Measurements from ENCODE around the gene NPFFR1.

Gene NPFFR1

DNA sequence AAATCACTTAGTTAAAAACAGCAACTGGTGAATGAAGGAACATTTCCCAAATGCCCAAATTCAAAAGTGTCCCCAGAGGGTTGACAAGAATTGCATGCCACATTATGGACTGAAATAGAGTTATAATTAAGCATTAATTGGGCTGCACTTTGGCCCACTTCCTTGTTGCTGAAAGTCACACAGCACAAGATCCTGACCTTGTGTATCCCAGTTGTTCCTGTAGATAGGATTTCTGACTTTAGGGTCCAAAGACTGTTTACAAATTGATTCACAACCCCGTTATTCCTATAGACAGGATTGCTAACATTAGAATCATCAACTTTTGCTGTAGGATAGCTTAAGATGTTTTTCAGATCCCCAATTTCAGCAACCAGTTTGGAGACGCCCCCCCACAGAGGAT, 31.5 kb upstream of the NPFFR1 start:
- DNase-seq, result no peak

DNA sequence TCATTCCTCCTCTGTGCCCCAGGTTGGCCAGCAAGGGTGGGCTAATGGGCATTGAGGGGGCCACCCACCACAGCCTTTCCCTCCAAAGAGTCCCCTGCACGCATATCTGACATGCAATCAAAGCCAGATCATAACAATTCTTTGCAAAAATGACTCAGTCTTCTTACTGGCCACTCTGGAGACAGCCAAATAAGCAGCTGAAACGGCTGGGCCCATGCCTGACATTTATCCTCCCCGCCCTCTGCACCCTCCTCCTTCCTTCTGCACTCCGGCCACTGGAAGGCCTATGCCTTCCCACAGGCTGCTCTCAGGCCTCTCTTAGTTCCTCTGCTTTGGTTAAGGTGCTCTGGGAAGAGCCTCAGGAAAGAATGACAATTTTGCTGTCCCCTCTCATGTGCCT, 29.2 kb upstream of the NPFFR1 start:
- DNase-seq, result no peak

DNA sequence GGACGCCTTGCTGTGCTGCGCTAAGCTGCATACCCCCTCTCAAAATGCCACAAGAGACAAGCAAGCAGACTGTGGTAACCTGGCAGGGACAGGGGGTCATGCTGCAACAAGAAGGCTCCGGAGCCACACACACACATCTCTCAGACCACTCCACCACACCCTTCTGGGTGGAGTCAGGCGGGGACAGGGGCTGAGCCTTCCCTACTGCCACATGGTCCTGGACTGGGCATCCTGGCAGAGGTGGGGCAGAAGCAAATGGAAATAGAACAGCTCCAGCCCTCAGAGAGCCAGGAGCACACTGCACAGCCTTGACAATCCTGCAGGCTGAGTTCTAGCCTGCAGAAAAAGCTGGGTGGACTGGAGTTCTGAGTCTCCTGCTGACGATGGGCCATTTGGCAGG, 28.4 kb upstream of the NPFFR1 start:
- DNase-seq, result no peak

DNA sequence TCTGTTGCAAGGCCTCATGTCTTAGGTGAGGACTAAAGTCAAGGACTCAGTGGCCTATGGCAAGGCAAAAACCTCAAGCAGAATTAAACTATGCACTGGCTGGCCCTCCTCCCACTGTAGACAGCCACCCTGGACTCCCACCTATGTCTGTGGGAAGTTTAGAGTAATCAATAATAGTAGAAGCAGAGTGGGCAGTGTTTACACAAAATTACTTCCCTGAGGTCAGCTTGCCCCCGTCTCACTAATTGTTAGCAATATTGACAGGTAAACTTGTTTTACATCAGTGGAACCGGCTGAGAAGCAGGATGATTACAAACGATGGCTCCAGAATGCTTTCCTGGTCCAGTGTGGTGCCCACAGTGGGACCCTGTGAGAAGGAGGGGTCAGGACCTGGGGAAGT, 27.9 kb upstream of the NPFFR1 start:
- DNase-seq, result no peak

DNA sequence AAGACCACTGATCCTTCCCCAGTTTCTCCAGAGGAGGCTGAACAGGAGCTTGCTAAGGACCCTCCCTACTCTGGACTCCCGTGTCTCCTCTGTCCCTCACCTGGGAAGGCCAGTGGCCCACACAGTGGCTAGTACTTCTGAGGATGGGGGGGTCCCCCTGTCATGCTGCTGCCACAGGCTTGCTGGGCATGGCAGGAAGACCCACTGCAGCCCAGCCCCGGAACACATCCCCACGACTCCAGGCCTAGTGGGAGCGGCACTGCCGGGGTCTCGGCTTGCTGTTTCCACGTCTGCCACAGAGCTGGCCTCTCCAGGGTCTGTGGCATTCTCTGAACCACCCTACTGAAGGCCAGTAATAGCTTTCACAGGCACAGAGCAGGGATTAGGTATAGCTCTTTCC, 25.9 kb upstream of the NPFFR1 start:
- DNase-seq, result no peak

DNA sequence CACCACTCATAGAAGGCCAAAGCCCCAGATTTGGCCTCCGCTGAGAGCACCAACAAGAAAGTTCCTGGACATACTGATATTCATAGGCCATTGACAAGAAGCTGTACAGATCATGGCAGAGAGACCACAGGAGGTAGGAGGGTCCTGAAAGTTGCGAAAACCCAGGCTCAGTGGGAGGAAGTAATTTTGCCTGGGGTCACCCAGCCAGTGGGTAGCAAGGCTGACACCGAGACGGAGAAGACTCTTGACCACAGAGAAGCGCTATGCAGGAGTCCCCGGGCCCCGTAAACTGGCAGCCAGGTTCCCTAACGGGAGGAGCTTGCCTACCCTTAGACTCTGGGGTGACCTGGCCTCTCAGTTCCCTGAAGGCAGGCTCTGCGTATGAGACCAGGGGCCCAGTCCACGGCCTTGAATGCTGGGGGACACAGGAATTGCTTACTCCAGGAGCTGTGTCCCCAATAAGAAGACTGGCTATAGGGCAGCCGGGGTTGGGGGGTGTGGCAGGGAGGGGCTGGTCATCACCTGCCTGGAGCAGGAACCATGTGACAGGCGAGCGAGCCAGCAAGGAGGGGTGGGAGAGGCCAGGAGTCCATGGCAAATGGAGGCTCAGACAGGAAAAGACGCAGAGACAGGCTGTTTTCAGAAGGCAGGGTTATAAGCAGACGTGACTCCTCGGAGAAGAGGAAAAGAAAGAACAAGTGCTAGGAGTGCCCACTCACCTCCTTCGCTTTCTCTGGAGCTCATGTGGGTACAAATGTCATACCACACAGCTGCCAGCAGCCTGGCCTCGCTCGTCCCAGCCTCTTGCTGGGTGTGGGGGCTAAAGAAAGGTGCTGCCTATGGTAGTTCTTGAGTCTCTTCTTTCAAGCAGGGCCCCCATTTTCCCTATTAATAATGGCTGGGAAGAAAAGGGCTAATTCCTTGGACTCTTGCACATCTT, 24.6 kb upstream of the NPFFR1 start:
- DNase-seq, result no peak

DNA sequence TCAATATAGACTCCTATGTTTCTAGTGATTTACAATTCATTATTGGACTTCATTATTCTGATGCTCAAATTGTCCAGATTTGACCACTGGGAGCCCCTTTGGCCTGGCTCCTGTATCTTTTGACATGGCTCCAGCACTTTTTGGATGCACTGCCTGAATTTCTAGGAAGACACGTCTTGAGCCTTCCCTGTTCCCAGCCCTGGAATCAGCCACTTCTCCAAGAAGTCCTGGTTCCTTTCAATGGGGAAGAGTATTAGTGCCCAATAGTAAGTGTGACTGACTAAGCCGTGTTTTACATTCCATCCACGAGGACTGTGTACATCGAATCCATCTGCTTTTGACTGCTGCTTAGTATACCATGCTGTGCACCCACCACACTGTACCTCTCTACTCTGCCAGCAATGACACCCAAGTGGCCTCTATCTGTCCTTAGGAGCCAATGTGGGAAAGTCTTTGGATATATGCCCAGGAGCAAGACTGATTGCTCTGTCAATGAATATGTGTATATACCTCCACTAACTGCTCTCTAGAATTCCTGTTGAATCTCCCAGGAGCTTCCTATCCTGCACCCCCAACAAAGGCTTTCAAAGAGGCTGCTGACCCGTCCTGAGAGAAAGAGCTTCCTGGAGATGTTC, 23.2 kb upstream of the NPFFR1 start:
- no peak for DNase-seq

DNA sequence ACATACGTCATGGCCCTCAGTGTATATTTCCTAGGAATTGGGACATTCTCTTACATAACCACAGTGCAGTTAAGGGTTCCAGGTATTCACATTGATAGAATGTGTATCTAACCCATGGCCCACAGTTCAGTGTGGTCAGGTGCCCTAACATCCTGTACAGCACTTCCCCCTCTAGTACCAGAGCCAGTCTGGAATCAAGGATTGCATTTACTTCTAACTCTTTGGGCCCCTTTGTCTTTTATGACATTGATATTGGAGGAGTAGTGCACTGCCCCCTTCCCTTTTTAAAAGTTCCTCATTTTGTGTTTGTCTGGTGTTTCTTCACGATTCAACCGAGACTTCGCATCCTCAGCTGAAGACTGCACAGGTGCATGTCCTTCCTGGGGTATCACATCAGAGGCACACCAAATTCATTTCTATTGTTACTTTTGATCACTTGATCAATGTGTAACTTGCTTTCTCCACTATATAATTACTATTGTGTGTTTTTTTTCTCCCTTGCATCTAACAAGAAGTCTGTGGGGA, 22.4 kb upstream of the NPFFR1 start:
- no peak for DNase-seq

DNA sequence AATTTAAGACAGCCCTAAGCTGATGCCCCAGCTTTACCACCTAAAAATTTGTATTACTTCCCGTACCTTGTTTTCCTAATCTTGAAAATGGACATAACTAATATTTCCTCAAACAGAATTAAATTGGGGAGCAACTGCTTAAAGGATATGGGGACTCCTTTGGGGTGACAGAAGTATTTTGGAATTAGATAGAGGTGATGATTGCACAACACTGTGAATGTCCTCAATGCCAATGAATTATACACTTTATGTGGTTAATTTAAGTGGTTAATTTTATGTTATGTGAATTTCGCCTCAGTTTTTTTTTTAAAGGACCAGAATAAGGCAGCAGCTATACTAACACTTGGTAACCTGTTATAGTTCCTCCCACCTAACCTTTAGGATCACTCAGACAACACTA, 19.9 kb upstream of the NPFFR1 start:
- no peak for DNase-seq

DNA sequence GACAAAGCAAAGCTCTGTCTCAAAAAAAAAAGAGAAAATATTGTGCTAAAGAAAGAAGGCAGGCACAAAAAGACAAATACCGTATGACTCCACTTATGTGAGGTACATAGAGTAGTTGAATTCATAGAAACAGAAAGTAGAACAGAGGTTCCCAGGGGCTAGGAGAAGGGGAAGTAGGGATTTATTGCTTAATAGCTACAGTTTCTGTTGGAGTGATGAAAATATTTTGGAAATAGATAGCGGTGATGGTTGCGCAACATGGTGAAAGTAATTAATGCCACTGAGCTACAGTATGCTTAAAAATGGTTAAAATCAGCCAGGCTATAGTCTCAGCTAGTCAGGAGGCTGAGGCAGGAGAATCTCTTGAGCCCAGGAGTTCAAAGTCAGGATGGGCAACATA, 18.5 kb upstream of the NPFFR1 start:
- DNase-seq, result no peak

DNA sequence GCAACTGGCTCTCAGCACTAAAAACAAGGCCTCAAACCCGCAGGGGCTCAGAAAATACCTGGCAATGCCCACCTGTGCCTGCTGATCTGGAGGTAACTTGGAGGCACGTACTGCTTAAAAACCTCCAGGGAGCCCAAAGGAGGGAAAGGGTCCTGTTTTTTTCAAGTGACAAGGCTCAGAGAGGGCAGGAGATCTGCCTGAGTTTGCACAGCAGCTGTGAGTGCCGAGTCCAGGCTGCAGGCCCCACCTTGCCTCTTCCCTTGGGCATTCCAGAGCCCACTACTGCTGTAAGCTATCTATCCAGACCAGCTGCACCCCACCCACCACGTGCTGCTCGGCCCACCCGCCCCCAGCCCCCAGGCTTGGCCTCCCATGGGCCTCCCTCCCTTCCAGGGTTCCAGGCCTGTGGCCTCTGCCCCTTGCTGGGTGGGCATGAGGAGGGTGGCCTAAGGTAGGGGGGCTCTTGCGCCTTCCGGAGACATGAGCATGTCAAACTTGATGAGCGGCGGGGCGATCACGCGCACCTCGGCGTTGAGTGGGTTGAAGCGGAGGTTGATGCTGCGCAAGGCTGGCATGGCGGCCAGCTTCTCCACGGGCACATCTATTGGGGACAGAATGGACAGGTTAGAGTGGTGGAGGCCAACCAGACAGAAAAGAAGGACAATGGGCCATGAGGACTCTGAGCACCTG, 17.2 kb upstream of the NPFFR1 start:
- no peak for DNase-seq

DNA sequence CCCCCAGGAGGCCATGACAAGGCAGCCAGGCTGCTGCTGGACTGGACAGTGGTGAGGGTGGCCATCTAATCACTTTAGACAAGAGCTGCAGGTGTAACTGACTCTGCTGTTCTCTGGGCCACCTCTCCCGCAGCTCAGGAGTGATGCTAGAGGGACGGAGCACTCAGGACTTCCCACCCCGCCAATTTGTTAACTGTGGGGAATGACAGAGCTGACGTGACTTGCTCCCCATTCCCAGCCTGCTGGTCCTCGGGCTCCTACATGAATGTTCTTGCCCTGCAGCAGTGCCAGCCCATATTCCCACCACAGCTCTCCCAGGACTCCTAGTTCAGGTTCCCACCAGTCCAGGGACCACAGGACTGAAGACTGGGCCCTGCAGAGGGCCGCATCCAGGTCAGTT, 16.7 kb upstream of the NPFFR1 start:
- no peak for DNase-seq

DNA sequence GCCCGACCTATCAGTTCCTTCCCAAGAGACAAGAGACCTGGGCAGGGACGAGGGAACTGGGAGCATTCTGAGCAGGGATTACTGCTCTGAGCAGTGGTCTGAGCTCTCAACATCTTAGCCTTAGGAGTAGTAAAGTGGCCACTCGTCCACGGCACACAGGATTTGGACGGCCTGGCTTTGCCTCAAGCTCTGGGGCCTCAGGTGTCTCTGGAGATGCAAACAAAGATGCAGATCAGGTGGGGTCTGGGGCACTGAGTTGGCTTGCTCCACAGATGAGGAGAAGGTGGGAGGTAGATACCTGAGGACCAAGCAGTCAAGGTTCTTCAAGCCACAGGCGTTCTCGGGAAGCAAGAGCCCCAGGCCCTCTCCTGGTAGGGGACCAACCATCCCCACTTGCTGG, 16.1 kb upstream of the NPFFR1 start:
- DNase-seq, result no peak

DNA sequence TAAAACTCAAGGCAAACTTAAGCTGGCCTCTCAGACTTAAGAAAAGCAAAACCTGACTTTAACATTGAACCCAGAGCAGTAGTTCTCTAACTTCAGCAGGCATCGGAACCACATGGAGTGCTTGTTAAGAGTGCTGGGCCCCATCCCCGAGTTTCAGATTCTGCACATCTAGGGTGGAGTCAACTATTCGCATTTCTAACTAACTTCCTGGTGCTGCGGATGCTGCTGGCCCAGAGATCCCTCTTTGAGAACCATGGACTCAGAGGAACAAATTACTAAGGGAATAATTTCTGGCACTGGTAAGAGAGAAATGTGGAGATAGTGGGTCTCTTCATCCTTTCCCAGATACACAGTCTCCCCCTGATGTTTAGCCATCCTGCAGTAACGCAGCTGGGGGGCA, 14.6 kb upstream of the NPFFR1 start:
- no peak for DNase-seq

DNA sequence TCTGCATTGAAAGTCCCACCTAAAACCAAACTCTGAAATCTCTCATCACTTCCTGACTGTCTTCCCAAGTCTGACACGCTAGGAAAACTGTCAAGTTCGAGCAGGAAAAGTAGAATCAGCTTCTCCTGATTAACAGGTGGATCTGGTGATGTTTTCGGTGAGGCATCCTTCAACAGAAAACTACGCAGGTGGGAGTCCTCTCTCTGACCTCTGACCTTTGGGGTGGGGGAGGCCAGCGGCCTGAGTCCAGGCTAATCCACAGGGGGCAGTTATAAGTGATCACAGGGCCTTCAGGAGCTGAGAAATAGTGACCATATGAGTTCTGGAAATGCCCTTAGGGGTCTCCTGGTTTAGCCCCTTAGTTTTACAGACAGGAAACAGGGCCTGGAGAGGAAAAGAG, 13.4 kb upstream of the NPFFR1 start:
- DNase-seq, result no peak

DNA sequence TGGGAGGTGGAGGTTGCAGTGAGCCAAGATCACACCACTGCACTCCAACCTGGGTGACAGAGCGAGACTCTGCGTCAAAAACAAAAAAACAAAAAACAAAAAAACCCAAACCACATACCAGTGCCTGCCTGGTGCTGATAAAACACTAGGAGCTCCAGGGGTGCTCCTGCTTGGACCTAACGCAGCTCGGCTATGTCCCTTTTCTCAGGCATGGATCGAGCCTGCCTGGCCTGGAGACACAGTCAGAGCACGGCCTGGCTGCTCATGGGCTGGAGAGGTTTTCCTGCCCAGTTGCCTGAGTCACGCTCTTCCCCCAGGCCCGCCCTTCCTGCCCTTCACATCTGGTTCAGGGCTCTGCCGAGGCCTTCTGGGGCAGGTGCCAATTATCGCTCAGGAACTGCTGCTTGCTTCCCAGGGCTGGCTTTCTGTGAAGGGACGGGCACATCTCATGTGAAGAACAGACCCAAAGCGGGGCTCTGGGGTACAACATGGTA, 12.6 kb upstream of the NPFFR1 start:
- DNase-seq, result no peak

DNA sequence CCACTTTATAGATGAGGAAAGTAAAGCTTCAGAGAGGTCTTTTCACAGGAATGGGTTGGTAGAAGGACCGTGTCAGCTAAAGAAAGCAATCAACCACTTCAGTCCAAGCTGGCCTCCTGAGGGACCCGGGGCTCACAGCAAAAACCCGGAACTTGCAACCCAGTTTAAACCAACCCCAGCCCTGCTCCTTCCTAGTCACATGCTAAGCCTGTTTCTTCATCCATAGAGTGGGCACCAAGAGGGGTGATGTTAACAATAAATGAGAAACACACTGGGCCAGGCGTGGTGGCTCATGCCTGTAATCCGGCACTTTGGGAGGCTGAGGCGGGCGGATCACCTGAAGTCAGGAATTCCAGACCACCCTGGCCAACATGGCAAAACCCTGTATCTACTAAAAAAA, 12.1 kb upstream of the NPFFR1 start:
- no peak for DNase-seq

DNA sequence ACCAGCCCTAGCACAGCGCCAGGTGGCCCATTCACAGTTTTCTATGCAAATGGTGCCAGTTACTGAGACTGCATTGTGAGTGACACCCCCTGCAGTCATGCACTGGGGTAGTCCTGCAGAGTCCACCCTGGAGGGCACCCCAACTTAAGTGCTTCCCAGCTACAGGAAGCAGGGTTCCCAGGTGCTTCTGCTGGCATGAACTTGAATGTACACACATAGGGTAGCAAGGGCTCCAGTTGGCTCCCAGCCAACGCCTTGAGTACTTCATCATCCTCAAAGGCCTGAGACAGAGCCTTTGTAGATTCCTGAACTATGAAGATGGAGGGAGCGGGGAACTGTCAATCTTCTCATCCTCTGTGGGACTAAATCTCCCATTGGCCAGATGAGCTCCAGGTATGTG, 11.5 kb upstream of the NPFFR1 start:
- no peak for DNase-seq

DNA sequence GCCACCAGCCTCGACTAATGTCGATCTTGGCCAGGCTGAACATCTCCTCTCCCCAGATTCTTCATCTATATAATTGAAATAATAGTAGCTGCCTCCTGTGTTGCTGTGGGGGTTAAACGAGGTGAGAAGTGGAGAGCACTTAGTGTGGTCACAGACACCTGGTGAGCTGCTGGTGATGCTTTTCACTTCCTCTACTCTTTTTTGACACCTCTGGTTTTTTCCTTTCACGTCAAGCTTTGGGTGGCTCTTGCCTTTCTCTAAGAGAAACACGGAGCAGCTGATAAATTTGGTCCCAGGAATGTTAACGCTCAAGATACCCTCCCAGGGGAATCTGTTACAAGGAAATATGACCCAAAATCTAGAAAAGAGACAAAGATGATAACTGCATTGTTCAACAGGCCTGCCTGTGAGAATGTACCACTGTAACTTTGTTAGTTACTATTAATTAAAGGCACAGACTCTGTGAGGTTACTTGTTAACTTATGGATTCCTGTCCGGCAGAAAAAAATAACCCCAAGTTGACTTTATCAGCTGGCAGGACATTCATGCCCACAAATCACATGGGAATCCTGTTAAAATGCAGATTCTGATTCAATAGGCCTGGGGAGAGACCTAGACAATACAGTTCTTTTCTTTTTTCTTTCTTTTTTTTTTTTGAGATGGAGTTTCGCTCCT, 9.5 kb upstream of the NPFFR1 start:
- no peak for DNase-seq

DNA sequence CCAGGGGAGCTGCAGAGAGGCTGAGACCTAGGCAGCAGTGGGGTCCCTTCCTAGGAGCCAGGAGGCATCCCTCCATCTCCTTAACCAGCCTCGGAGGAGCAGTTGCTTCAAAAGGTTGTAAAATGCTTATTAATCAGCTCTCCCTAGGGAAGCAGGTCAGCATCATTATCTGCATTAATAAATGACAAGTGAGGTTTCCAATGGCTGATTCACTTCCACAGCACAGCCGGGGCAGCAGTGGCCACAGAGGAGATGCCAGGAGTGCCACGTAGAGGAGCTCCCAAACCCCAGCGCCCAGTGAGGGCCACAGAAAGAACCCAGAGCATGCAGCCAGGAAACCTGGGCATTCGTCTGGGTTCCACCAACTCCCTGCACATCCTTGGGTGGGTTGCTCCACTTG, 8.2 kb upstream of the NPFFR1 start:
- DNase-seq, result no peak

DNA sequence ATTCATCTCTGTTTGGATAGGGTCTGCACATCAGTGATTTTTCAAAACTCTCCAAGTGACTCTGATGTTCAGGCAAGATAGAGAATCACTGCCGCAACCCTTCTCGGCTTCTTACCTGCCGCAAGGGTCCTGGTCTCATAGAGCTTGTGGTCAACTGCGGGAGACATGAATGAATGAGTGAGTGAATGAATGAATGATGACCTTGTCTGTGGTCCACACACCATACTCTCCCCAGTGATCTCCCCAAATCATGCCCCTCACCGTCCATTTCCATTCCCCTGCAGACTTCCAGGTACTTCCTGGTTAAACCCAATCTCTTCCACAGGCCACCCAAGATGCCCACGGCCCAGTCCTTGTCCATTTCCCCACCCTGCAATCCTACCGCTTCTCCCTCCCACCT, 5.9 kb upstream of the NPFFR1 start:
- DNase-seq, result no peak

DNA sequence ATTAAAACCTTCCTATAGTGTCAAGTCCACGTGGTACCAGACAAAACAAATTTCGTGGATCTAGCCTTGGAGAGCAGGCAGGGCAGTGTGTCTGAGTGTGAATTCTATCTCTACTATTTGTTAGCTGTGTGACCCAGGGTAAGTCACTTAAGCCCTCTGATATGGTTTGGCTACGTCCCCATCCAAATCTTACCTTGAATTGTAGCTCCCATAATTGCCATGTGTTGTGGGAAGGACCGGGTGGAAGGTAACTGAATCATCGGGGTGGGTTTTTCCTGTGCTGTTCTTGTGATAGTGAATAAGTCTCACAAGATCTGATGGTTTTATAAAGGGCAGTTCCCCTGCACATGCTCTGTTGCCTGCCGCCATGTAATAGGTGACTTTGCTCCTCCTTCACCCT, 2.8 kb upstream of the NPFFR1 start:
- no peak for DNase-seq

DNA sequence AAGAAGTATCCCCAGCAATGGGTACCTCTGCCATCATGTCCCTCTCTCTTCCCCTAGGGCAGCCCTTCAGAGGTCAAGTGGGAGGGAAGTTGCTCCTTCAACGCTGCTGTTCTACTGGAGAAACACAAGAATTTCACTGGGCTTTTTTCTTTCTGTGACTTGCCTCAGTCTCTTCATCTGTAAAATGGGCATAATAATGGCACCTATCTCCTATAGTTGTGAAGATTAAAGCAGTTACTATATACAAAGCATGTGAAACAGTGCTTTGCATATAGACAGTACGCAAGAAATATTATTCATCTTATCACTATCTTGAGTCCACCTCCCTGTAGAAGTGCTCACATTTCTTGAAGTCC, 1.6 kb upstream of the NPFFR1 start:
- DNase-seq, result no peak

Measured in cerebellar nuclear complex (tissue), 1 donor.